HG03342 (cell line): ENCODE measurements around the gene JAKMIP1.

ENCODE experiments used
- ATAC-seq: cut with Tn5 transposase; IDR thresholded peaks from one replicate; pipeline ENCODE4 v1.9.1; 2021; ENCODE audit warnings: mild to moderate bottlenecking, moderate library complexity; ENCODE audit not compliant: unreplicated experiment

Gene JAKMIP1

GRCh38 chr4:6183740-6184139 is 16.6 kb downstream of the JAKMIP1 start:
- ATAC-seq = peak; percentile 43

- ATAC-seq = no peak
Measured at GRCh38 chr4:6182376-6183280, 17.7 kb downstream of the JAKMIP1 start.

- ATAC-seq = peak; percentile 87
Measured at GRCh38 chr4:6180841-6181631, 19.3 kb downstream of the JAKMIP1 start.

GRCh38 chr4:6179362-6179761 is 21.0 kb downstream of the JAKMIP1 start:
- no peak for ATAC-seq

- no peak for ATAC-seq
Measured at GRCh38 chr4:6178757-6179156, 21.6 kb downstream of the JAKMIP1 start.

GRCh38 chr4:6177587-6178197 is 22.7 kb downstream of the JAKMIP1 start:
- ATAC-seq = no peak

- no peak for ATAC-seq
Measured at GRCh38 chr4:6175426-6175825, 24.9 kb downstream of the JAKMIP1 start.

GRCh38 chr4:6172927-6173200 is 27.5 kb downstream of the JAKMIP1 start:
- no peak for ATAC-seq

- ATAC-seq = no peak
Measured at GRCh38 chr4:6172093-6172926, 28.0 kb downstream of the JAKMIP1 start.

GRCh38 chr4:6169239-6169638 is 31.1 kb downstream of the JAKMIP1 start:
- no peak for ATAC-seq

- ATAC-seq = no peak
Measured at GRCh38 chr4:6165766-6166165, 34.6 kb downstream of the JAKMIP1 start.

- no peak for ATAC-seq
Measured at GRCh38 chr4:6162885-6163284, 37.5 kb downstream of the JAKMIP1 start.

- no peak for ATAC-seq
Measured at GRCh38 chr4:6161921-6162464, 38.4 kb downstream of the JAKMIP1 start.

- no peak for ATAC-seq
Measured at GRCh38 chr4:6160536-6160935, 39.8 kb downstream of the JAKMIP1 start.

GRCh38 chr4:6157926-6158325 is 42.4 kb downstream of the JAKMIP1 start:
- ATAC-seq = no peak

- no peak for ATAC-seq
Measured at GRCh38 chr4:6155996-6156750, 44.2 kb downstream of the JAKMIP1 start.

- ATAC-seq = no peak
Measured at GRCh38 chr4:6154875-6155274, 45.5 kb downstream of the JAKMIP1 start.

GRCh38 chr4:6153874-6154273 is 46.5 kb downstream of the JAKMIP1 start:
- ATAC-seq = no peak

GRCh38 chr4:6152869-6153705 is 47.3 kb downstream of the JAKMIP1 start:
- no peak for ATAC-seq
